B cell (primary cell): ENCODE data around the gene PCSK7. TPM values are rescaled to one million over a fixed set of nuclear protein-coding genes. Genes with fewer than 3 reads are reported as not detected.

Source experiments
- ATAC-seq: fragments of 200-7000 bp; cut with Tn5 transposase; one replicate; pipeline ENCODE4 v1.10.0; 2021; ENCODE audit warnings: low read depth, mild to moderate bottlenecking, moderate number of reproducible peaks, moderate library complexity
- CTCF ChIA-PET: fragments of 350-600 bp; sonication (Branson Sonifier 250); formaldehyde crosslinking; loops from one replicate; lab custom pipeline; 2021; ENCODE audit warnings: antibody characterized with exemption, inconsistent platforms; lab: Charles Lee
- POLR2A ChIA-PET: fragments of 350-600 bp; sonication (Branson Sonifier 250); formaldehyde crosslinking; loops from one replicate; lab custom pipeline; 2021; ENCODE audit warnings: antibody characterized with exemption; lab: Charles Lee
- DNase-seq: peaks from one replicate; pipeline ENCODE4 v3.0.0; 2013
- H2AFZ ChIP-seq: 2 replicates; pipeline ENCODE4 v1.6.1; 2012; ENCODE audit warnings: mild to moderate bottlenecking, low read depth, low read length; ENCODE audit not compliant: insufficient read depth, poor library complexity, severe bottlenecking
- H3K27ac ChIP-seq, 2 donors: 1 replicate in 1 of 2; 2 replicates in 1 of 2; pipeline ENCODE4 v1.5.1; 2012 to 2013; ENCODE audit warnings: low read length in 2 of 2, mild to moderate bottlenecking in 2 of 2, moderate library complexity in 1 of 2
- H3K27me3 ChIP-seq, 4 experiments: fragments of 200-600 bp in 1 of 4; sonication (generic) in 1 of 4; replicated peaks in 1 of 4; 1 replicate in 2 of 4; 2 replicates in 2 of 4; pipeline versions ENCODE4 v1.6.1 to v1.7.0; 2013 to 2016; ENCODE audit warnings: low read length in 3 of 4, mild to moderate bottlenecking in 2 of 4, mixed read lengths in 1 of 4, moderate library complexity in 1 of 4; ENCODE audit not compliant: insufficient read depth in 4 of 4, control insufficient read depth in 3 of 4; ENCODE audit errors: control extremely low read depth in 1 of 4
- H3K36me3 ChIP-seq, 2 experiments: replicated peaks in 1 of 2; 1 replicate in 1 of 2; 2 replicates in 1 of 2; pipeline versions ENCODE4 v1.6.1 to v1.7.1; 2013; ENCODE audit warnings: low read length in 1 of 2; ENCODE audit not compliant: insufficient read depth in 2 of 2, control insufficient read depth in 1 of 2; ENCODE audit errors: control extremely low read depth in 1 of 2, extremely low read depth in 1 of 2
- H3K4me1 ChIP-seq, 2 donors: fragments of 200-600 bp in 1 of 2; sonication (generic) in 1 of 2; 1 replicate in 1 of 2; 2 replicates in 1 of 2; pipeline versions ENCODE4 v1.5.1 to v1.6.1; 2013 to 2017; ENCODE audit warnings: low read length in 2 of 2; ENCODE audit not compliant: control insufficient read depth in 2 of 2, insufficient read depth in 2 of 2
- H3K4me2 ChIP-seq: replicated peaks from 2 replicates; pipeline ENCODE3; 2012; ENCODE audit warnings: mild to moderate bottlenecking, low read depth, low read length; ENCODE audit not compliant: poor library complexity, severe bottlenecking
- H3K4me3 ChIP-seq, 5 experiments: fragments of 200-600 bp in 1 of 5; sonication (generic) in 1 of 5; 1 replicate in 3 of 5; 2 replicates in 2 of 5; pipeline versions ENCODE4 v1.5.1 to v1.7.0; 2011 to 2016; ENCODE audit warnings: low read length in 4 of 5, mild to moderate bottlenecking in 4 of 5, low read depth in 2 of 5, control low read depth in 1 of 5, moderate library complexity in 1 of 5; ENCODE audit not compliant: insufficient read depth in 1 of 5; ENCODE audit errors: control extremely low read depth in 1 of 5, extremely low read depth in 1 of 5
- H3K79me2 ChIP-seq: fragments of 200-600 bp; sonication (generic); one replicate; pipeline ENCODE4 v1.6.0; 2016; ENCODE audit warnings: low read length; ENCODE audit not compliant: control insufficient read depth, insufficient read depth
- H3K9ac ChIP-seq: fragments of 200-600 bp; sonication (generic); 2 replicates; pipeline ENCODE4 v1.6.1; 2017; ENCODE audit warnings: mild to moderate bottlenecking, low read length, moderate library complexity
- H3K9me3 ChIP-seq, 3 donors: one replicate each; pipeline versions ENCODE4 v1.6.1 to v1.7.1; 2013; ENCODE audit warnings: low read length in 2 of 3; ENCODE audit not compliant: control insufficient read depth in 2 of 3, insufficient read depth in 1 of 3; ENCODE audit errors: control extremely low read depth in 1 of 3
- H4K20me1 ChIP-seq: 2 replicates; pipeline ENCODE4 v1.6.0; 2012; ENCODE audit warnings: mild to moderate bottlenecking, low read length; ENCODE audit not compliant: insufficient read depth, control insufficient read depth, poor library complexity, severe bottlenecking
- H3K27ac Mint-ChIP-seq: one replicate; pipeline ENCODE4 v1.8.0; 2021; ENCODE audit warnings: mixed read lengths
- H3K27me3 Mint-ChIP-seq: one replicate; pipeline ENCODE4 v1.8.0; 2021; ENCODE audit warnings: mixed read lengths
- H3K4me1 Mint-ChIP-seq: one replicate; pipeline ENCODE4 v1.8.0; 2021; ENCODE audit warnings: mixed read lengths
- H3K4me3 Mint-ChIP-seq: one replicate; pipeline ENCODE4 v1.8.0; 2021; ENCODE audit warnings: mixed read lengths
- H3K9me3 Mint-ChIP-seq: one replicate; pipeline ENCODE4 v1.8.0; 2022; ENCODE audit warnings: mixed read lengths; ENCODE audit not compliant: insufficient read depth
- CTCF ChIP-seq: fragments of 200-600 bp; IDR thresholded peaks from one replicate; pipeline ENCODE4 v1.8.0; 2022; ENCODE audit warnings: antibody characterized with exemption, mild to moderate bottlenecking
- EZH2 ChIP-seq: IDR thresholded peaks from 2 replicates; pipeline ENCODE4 v1.6.1; 2012; ENCODE audit warnings: borderline replicate concordance, low read depth, mild to moderate bottlenecking, moderate library complexity, low read length; ENCODE audit not compliant: insufficient read depth, poor library complexity, severe bottlenecking
- WGBS: methylation state at CpG from one replicate; pipeline ENCODE4 v1.1.5; 2013; ENCODE audit warnings: missing lambda C conversion rate; ENCODE audit not compliant: insufficient coverage; 5-methylcytosine and 5-hydroxymethylcytosine counted together
- intact Hi-C: fragments of 100-400 bp; cut with micrococcal nuclease; formaldehyde crosslinking; loops from one replicate; pipeline ENCODE4 v1.10.0; 2022
- polyA plus RNA-seq: library from polyadenylated mRNA; depleted of rRNA; stranded (reverse); fragments of >200 nt; gene quantifications from 2 replicates; pipeline ENCODE4 v1.2.3, GENCODE V29; 2012
- total RNA-seq, 2 donors: library from RNA; stranded (reverse); fragments of 120-200 nt in 1 of 2; gene quantifications; 1 replicate in 1 of 2; 2 replicates in 1 of 2; pipeline versions ENCODE4 v1.2.3 to v1.2.4, GENCODE V29; 2013 to 2022

The PCSK7 gene
- total and polyA plus RNA-seq, 2 donors (not counting 1 experiment from before 2014, with no cell fraction given): 203 to 283 TPM

- Histone ChIP-seq H3K4me2 (no peak overlapping the region), H3K27ac (peak overlapping the region in 1 of 2 donors; percentile 68), H3K9ac (no peak overlapping the region), H3K27me3 (no peaks in the 10 kb centered on the region), H3K4me3 (no peak overlapping the region), H3K79me2 (no peaks in the 10 kb centered on the region), H3K4me1 (peaks cover 15 to 36% of the 10 kb centered on the region in 2 donors), H3K9me3 (no peaks in the 10 kb centered on the region), H3K36me3 (peaks cover 0 to 69% of the 10 kb centered on the region in 2 experiments), H2AFZ (no peak overlapping the region), H4K20me1 (peaks cover 11% of the 10 kb centered on the region)
- TF ChIP-seq CTCF (no peak), EZH2 (no peak)
- 87% methylated on average over 10 of the region's 13 CpGs for WGBS
- ChIA-PET CTCF (interaction anchor here (0.8 kb wide), 1 partner anchor 73 kb away, joined by 3 read pairs; no protein-coding TSS in a partner anchor), POLR2A (interaction anchor here (1.1 kb wide), 2 partner anchors 22 to 26 kb away, joined by 3 to 5 read pairs; no protein-coding TSS in a partner anchor)
- H3K9me3 Mint-ChIP-seq: no peaks in the 10 kb centered on the region
- DNase-seq: no peak
- no peak overlapping the region for H3K4me3 Mint-ChIP-seq
- peak overlapping the region; percentile 82 for H3K27ac Mint-ChIP-seq
- H3K4me1 Mint-ChIP-seq: peaks cover 32% of the 10 kb centered on the region
- intact Hi-C loops: no loop called here
- no peaks in the 10 kb centered on the region for H3K27me3 Mint-ChIP-seq
- no peak for ATAC-seq
Observed at GRCh38 chr11:117199916-117200812, 31.7 kb downstream of the PCSK7 start.
